ENCODE measurements around the gene SLC50A1. TPM values are rescaled to one million over a fixed set of nuclear protein-coding genes. Genes with fewer than 3 reads are reported as not detected.
A peak's percentile ranks its signal among the peaks of the same experiment; 100 is the strongest.

Gene SLC50A1
- total RNA-seq, 1 experiment from 2014 or later, result 39.0 TPM

DNA sequence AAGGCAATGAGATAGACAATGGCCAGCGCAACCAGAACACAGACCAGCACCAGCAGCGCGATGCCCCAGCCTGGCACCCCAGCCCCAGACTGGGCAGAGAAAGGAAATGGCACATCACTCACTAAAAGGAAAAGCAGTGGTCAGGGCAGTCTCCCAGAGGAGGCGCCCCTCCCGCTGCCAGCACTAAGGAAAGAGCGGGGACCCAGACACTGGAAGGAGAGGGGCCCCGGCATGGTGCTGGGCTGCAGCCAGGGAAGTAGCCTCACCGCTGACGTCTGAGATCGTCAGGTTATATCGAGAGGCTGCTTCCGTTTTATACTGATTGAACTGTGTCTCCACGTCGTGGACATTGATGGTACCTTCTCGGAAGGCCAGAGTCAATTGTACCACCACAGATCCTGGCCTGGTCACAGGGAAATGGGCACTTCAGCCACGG, 51.8 kb downstream of the SLC50A1 start:
- ChIA-PET POLR2A (no interaction called here), CTCF (interaction anchor here (0.7 to 4.5 kb wide), 5 partner anchors 8 to 96 kb away, joined by 3 to 37 read pairs (median 15); partner anchors contain the start of gene KRTCAP2)
- H3K4me3 Mint-ChIP-seq, result no peak overlapping the region
- ATAC-seq (no peak), DNase-seq (ENCODE audit: low spot score) (no peak)
- TF ChIP-seq ZNF232 (CRISPR knock-in tag; IDR thresholded peaks at IDR 0.05), result no peak
- no peak for TF ChIP-seq NFE2L1 (CRISPR knock-in tag; IDR thresholded peaks at IDR 0.05)
- TF ChIP-seq RORB (CRISPR knock-in tag; IDR thresholded peaks at IDR 0.05), result no peak
- no peak for TF ChIP-seq GRHL2 (CRISPR knock-in tag; IDR thresholded peaks at IDR 0.05; ENCODE audit: insufficient replicate concordance, severe bottlenecking)
- no peak for TF ChIP-seq ZNF121 (CRISPR knock-in tag; IDR thresholded peaks at IDR 0.05)
- no peak for TF ChIP-seq HMGA2 (CRISPR knock-in tag; IDR thresholded peaks at IDR 0.05)
- TF ChIP-seq E2F4 (CRISPR knock-in tag; IDR thresholded peaks at IDR 0.05; ENCODE audit: borderline replicate concordance, low read depth), result no peak
- TF ChIP-seq, protein P1, sequence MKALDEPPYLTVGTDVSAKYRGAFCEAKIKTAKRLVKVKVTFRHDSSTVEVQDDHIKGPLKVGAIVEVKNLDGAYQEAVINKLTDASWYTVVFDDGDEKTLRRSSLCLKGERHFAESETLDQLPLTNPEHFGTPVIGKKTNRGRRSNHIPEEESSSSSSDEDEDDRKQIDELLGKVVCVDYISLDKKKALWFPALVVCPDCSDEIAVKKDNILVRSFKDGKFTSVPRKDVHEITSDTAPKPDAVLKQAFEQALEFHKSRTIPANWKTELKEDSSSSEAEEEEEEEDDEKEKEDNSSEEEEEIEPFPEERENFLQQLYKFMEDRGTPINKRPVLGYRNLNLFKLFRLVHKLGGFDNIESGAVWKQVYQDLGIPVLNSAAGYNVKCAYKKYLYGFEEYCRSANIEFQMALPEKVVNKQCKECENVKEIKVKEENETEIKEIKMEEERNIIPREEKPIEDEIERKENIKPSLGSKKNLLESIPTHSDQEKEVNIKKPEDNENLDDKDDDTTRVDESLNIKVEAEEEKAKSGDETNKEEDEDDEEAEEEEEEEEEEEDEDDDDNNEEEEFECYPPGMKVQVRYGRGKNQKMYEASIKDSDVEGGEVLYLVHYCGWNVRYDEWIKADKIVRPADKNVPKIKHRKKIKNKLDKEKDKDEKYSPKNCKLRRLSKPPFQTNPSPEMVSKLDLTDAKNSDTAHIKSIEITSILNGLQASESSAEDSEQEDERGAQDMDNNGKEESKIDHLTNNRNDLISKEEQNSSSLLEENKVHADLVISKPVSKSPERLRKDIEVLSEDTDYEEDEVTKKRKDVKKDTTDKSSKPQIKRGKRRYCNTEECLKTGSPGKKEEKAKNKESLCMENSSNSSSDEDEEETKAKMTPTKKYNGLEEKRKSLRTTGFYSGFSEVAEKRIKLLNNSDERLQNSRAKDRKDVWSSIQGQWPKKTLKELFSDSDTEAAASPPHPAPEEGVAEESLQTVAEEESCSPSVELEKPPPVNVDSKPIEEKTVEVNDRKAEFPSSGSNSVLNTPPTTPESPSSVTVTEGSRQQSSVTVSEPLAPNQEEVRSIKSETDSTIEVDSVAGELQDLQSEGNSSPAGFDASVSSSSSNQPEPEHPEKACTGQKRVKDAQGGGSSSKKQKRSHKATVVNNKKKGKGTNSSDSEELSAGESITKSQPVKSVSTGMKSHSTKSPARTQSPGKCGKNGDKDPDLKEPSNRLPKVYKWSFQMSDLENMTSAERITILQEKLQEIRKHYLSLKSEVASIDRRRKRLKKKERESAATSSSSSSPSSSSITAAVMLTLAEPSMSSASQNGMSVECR (CRISPR knock-in tag; IDR thresholded peaks at IDR 0.05; ENCODE audit: borderline replicate concordance), result no peak
- TF ChIP-seq, protein P2, sequence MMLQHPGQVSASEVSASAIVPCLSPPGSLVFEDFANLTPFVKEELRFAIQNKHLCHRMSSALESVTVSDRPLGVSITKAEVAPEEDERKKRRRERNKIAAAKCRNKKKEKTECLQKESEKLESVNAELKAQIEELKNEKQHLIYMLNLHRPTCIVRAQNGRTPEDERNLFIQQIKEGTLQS (CRISPR knock-in tag; conservative IDR thresholded peaks at IDR 0.05), result no peak
- no peak for TF ChIP-seq ZNF671 (CRISPR knock-in tag; IDR thresholded peaks at IDR 0.05)
- no peak for TF ChIP-seq ATF1 (CRISPR knock-in tag; IDR thresholded peaks at IDR 0.05)
- TF ChIP-seq ZNF532 (CRISPR knock-in tag; IDR thresholded peaks at IDR 0.05; ENCODE audit: borderline replicate concordance), result no peak
- TF ChIP-seq PRDM15 (CRISPR knock-in tag; IDR thresholded peaks at IDR 0.05), result no peak
- TF ChIP-seq, protein P3, sequence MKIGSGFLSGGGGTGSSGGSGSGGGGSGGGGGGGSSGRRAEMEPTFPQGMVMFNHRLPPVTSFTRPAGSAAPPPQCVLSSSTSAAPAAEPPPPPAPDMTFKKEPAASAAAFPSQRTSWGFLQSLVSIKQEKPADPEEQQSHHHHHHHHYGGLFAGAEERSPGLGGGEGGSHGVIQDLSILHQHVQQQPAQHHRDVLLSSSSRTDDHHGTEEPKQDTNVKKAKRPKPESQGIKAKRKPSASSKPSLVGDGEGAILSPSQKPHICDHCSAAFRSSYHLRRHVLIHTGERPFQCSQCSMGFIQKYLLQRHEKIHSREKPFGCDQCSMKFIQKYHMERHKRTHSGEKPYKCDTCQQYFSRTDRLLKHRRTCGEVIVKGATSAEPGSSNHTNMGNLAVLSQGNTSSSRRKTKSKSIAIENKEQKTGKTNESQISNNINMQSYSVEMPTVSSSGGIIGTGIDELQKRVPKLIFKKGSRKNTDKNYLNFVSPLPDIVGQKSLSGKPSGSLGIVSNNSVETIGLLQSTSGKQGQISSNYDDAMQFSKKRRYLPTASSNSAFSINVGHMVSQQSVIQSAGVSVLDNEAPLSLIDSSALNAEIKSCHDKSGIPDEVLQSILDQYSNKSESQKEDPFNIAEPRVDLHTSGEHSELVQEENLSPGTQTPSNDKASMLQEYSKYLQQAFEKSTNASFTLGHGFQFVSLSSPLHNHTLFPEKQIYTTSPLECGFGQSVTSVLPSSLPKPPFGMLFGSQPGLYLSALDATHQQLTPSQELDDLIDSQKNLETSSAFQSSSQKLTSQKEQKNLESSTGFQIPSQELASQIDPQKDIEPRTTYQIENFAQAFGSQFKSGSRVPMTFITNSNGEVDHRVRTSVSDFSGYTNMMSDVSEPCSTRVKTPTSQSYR (CRISPR knock-in tag; IDR thresholded peaks at IDR 0.05), result no peak
- no peak for TF ChIP-seq ZNF512 (CRISPR knock-in tag; IDR thresholded peaks at IDR 0.05; ENCODE audit: borderline replicate concordance)
- H3K27me3 Mint-ChIP-seq (ENCODE audit: low read depth), result peaks cover 2% of the 10 kb centered on the region; the same call in 1 of the 2 replicates
- H3K9me3 Mint-ChIP-seq, result no peaks in the 10 kb centered on the region
- peaks cover 36% of the 10 kb centered on the region for H3K4me1 Mint-ChIP-seq
- H3K36me3 Mint-ChIP-seq, result no peaks in the 10 kb centered on the region; the same call in 1 of the 2 replicates
- H3K27ac Mint-ChIP-seq, result 0 out of 2 replicates have a peak overlapping the region, but pooled peaks have one; percentile 89

Measured in WTC11 (cell line).